Measurements from ENCODE around the gene MID1. TPM values are rescaled to one million over a fixed set of nuclear protein-coding genes. Genes with fewer than 3 reads are reported as not detected.

The MID1 gene
- total and polyA plus RNA-seq, 9 of the 15 experiments (the other 6 are each of a cell fraction or from before 2014, with no cell fraction given): 0.07 to 0.54 (median 0.33) TPM

DNA sequence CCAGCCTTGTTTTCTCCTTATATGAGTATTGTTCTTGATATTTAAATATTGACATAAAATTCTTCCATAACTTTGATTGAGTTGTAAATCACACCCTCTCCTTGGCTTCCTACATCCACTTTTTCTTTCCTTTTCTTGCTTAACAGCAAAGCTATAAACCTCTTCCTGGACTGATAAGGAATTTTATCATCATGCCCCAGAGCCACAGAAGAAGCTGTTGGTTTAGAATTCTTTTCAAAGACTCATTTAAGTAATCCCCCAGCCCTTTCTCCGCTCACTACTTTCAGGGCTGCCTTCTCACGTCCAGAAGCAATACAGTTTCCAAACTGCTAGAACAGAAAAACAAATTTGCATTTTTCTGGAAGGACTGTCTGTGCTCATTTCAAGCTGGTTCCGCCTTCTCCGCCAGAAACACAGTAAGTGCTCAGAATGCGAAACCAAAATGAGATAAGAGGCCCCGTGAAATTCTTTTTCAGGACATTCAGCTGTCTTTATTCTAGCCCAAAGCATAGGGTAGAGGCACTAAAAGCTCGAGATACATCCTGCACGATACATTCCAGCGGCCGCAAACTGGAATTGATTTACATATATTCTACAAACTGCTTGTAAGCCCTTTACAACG, 849 bp downstream of the MID1 start:
- Histone ChIP-seq H3K79me2 (ENCODE audit: control insufficient read depth, insufficient read depth, low read length) (no peaks in the 10 kb centered on the region), H3K4me1 (replicated peaks in 1 of 2; ENCODE audit: control insufficient read depth in 2 of 2, insufficient read depth in 2 of 2, low read length in 2 of 2) (peaks cover 0 to 5% of the 10 kb centered on the region in 2 experiments; a peak in 2 of 5 replicates), H3K4me3 (no peak overlapping the region), H3K27me3 (ENCODE audit: control insufficient read depth in 2 of 2, insufficient read depth in 2 of 2, low read length in 2 of 2) (peaks cover 4 to 16% of the 10 kb centered on the region in 2 experiments), H3K9me3 (replicated peaks; ENCODE audit: control insufficient read depth, insufficient read depth, low read depth, low read length) (no peaks in the 10 kb centered on the region), H4K20me1 (replicated peaks; ENCODE audit: control insufficient read depth, insufficient read depth, low read length) (no peaks in the 10 kb centered on the region), H3K9ac (ENCODE audit: insufficient read depth in 1 of 2, low read depth in 2 of 2, low read length in 2 of 2) (no peak overlapping the region), H3K36me3 (ENCODE audit: control insufficient read depth, insufficient read depth, low read length) (no peaks in the 10 kb centered on the region), H3K9me1 (ENCODE audit: control insufficient read depth, insufficient read depth, low read length) (no peaks in the 10 kb centered on the region), H3K4me2 (ENCODE audit: insufficient read depth, low read length) (no peak overlapping the region), H3K27ac (ENCODE audit: extremely low read depth, low read depth, low read length) (no peak overlapping the region), H2AFZ (ENCODE audit: low read depth, low read length) (no peak overlapping the region)
- POLR2A ChIA-PET: no interaction called here
- TF ChIP-seq CBFA2T3 (IDR thresholded peaks at IDR 0.05) (peak; percentile 27; the same call in 1 of the 2 replicates), KDM1A (IDR thresholded peaks at IDR 0.05) (peak; percentile 13 to 27; a peak in 1 of 4 replicates), RCOR1 (IDR thresholded peaks at IDR 0.05; ENCODE audit: borderline replicate concordance in 1 of 2, low read depth in 2 of 2, low read length in 2 of 2) (0 out of 4 replicates have a peak, but pooled peaks of 1 of the 2 experiments have one; percentile 14)
- TF ChIP-seq, protein P1, sequence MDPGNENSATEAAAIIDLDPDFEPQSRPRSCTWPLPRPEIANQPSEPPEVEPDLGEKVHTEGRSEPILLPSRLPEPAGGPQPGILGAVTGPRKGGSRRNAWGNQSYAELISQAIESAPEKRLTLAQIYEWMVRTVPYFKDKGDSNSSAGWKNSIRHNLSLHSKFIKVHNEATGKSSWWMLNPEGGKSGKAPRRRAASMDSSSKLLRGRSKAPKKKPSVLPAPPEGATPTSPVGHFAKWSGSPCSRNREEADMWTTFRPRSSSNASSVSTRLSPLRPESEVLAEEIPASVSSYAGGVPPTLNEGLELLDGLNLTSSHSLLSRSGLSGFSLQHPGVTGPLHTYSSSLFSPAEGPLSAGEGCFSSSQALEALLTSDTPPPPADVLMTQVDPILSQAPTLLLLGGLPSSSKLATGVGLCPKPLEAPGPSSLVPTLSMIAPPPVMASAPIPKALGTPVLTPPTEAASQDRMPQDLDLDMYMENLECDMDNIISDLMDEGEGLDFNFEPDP (CRISPR knock-in tag; IDR thresholded peaks at IDR 0.05): no peak
- ATAC-seq (no peak), FAIRE-seq (no peak), DNase-seq (ENCODE audit: extremely low read depth in 1 of 4, low spot score in 3 of 4) (no peak)
- BruUV-seq (replicated peaks): no TSS peak
- in situ Hi-C loops (cut with MboI) (loop anchor here (10.0 kb wide), 1 partner anchor 435 kb away; no protein-coding TSS in a partner anchor), intact Hi-C loops (cut with micrococcal nuclease) (loop anchor here (5.0 to 10.0 kb wide), 2 partner anchors 427 to 485 kb away; no protein-coding TSS in a partner anchor)
- CTCF ChIA-PET (ENCODE audit: low intra/inter-chr PET ratio): no interaction called here
- WGBS (ENCODE audit: insufficient coverage, low coverage, missing lambda C conversion rate): 10% methylated on average over 11 of the region's 11 CpGs
